ENCODE measurements around the gene LNX2.

LNX2 gene

GRCh38 chr13:27641711-27642502 is 21.6 kb upstream of the LNX2 start:
- no peak overlapping the region for H3K27ac ChIP-seq (ENCODE audit: extremely low read depth, low read depth, low read length)
- H3K4me1 ChIP-seq (ENCODE audit: control insufficient read depth, insufficient read depth, low read length) = 0 out of 2 replicates have a peak, but pooled peaks cover 1% of the 10 kb centered on the region
- no peaks in the 10 kb centered on the region for H3K9me3 ChIP-seq (ENCODE audit: control insufficient read depth, insufficient read depth, low read depth, low read length)
- no peak overlapping the region for H3K4me3 ChIP-seq (ENCODE audit: low read depth, low read length)
- CTCF ChIA-PET = no interaction called here
- peak; percentile 36; the same call in 1 of the 2 replicates for TF ChIP-seq SCRT2 (tag by site-specific recombination; IDR thresholded peaks at IDR 0.05)
- TF ChIP-seq ZBTB17 (tag by site-specific recombination; IDR thresholded peaks at IDR 0.05) = 0 out of 2 replicates have a peak, but pooled peaks have one; percentile 17
- TF ChIP-seq ZNF211 (tag by site-specific recombination; IDR thresholded peaks at IDR 0.05; ENCODE audit: low read depth) = no peak
- POLR2A ChIA-PET = no interaction called here
- H3K36me3 ChIP-seq (ENCODE audit: control insufficient read depth in 2 of 2, insufficient read depth in 1 of 2, low read length in 2 of 2) = no peaks in the 10 kb centered on the region

GRCh38 chr13:27639186-27639585 is 18.9 kb upstream of the LNX2 start:
- no peak for TF ChIP-seq ZFP37 (tag by site-specific recombination; IDR thresholded peaks at IDR 0.05)
- TF ChIP-seq WT1 (tag by site-specific recombination; IDR thresholded peaks at IDR 0.05) = no peak
- no peak for TF ChIP-seq ZNF561 (tag by site-specific recombination; IDR thresholded peaks at IDR 0.05; ENCODE audit: borderline replicate concordance)
- no peak for TF ChIP-seq ZNF221 (tag by site-specific recombination; IDR thresholded peaks at IDR 0.05; ENCODE audit: borderline replicate concordance)
- TF ChIP-seq ZNF341 (tag by site-specific recombination; IDR thresholded peaks at IDR 0.05; ENCODE audit: low read depth) = no peak
- no peak for TF ChIP-seq ZNF449 (tag by site-specific recombination; IDR thresholded peaks at IDR 0.05)
- Histone ChIP-seq H3K36me3 (ENCODE audit: control insufficient read depth in 2 of 2, insufficient read depth in 1 of 2, low read length in 2 of 2) (no peaks in the 10 kb centered on the region), H3K4me3 (ENCODE audit: low read depth, low read length) (no peak overlapping the region), H3K9me3 (ENCODE audit: control insufficient read depth, insufficient read depth, low read depth, low read length) (no peaks in the 10 kb centered on the region), H3K27ac (ENCODE audit: extremely low read depth, low read depth, low read length) (no peak overlapping the region), H3K4me1 (ENCODE audit: control insufficient read depth, insufficient read depth, low read length) (0 out of 2 replicates have a peak, but pooled peaks cover 5% of the 10 kb centered on the region)
- ChIA-PET POLR2A (interaction anchor here (1.0 kb wide), 1 partner anchor 19 kb away, joined by 3 read pairs; the partner anchor contains the start of gene LNX2), CTCF (interaction anchor here (1.5 to 1.6 kb wide), 2 partner anchors 17 to 314 kb away, joined by 4 to 6 read pairs; partner anchors contain the start of gene POLR1D)

GRCh38 chr13:27638521-27638920 is 18.2 kb upstream of the LNX2 start:
- Histone ChIP-seq H3K4me3 (ENCODE audit: low read depth, low read length) (no peak overlapping the region), H3K36me3 (ENCODE audit: control insufficient read depth in 2 of 2, insufficient read depth in 1 of 2, low read length in 2 of 2) (no peaks in the 10 kb centered on the region), H3K9me3 (ENCODE audit: control insufficient read depth, insufficient read depth, low read depth, low read length) (no peaks in the 10 kb centered on the region), H3K4me1 (ENCODE audit: control insufficient read depth, insufficient read depth, low read length) (0 out of 2 replicates have a peak, but pooled peaks cover 5% of the 10 kb centered on the region), H3K27ac (ENCODE audit: extremely low read depth, low read depth, low read length) (no peak overlapping the region)
- TF ChIP-seq ZBTB17 (tag by site-specific recombination; IDR thresholded peaks at IDR 0.05) (0 out of 2 replicates have a peak, but pooled peaks have one; percentile 38), ZNF155 (tag by site-specific recombination; IDR thresholded peaks at IDR 0.05) (no peak)
- ChIA-PET POLR2A (interaction anchor here (0.8 kb wide), 1 partner anchor 18 kb away, joined by 3 read pairs; the partner anchor contains the start of gene LNX2), CTCF (interaction anchor here (1.5 to 1.6 kb wide), 2 partner anchors 17 to 315 kb away, joined by 4 to 6 read pairs; partner anchors contain the start of gene POLR1D)

- Histone ChIP-seq H3K27ac (ENCODE audit: extremely low read depth, low read depth, low read length) (no peak overlapping the region), H3K9me3 (ENCODE audit: control insufficient read depth, insufficient read depth, low read depth, low read length) (no peaks in the 10 kb centered on the region), H3K4me3 (ENCODE audit: low read depth, low read length) (no peak overlapping the region), H3K36me3 (ENCODE audit: control insufficient read depth in 2 of 2, insufficient read depth in 1 of 2, low read length in 2 of 2) (peaks cover 0 to 3% of the 10 kb centered on the region in 2 experiments; a peak in 1 of 3 replicates), H3K4me1 (ENCODE audit: control insufficient read depth, insufficient read depth, low read length) (0 out of 2 replicates have a peak, but pooled peaks cover 5% of the 10 kb centered on the region)
- ChIA-PET CTCF (interaction anchor here (1.6 kb wide), 1 partner anchor 316 kb away, joined by 4 read pairs; no protein-coding TSS in a partner anchor), POLR2A (interaction anchor here (0.8 kb wide), 1 partner anchor 17 kb away, joined by 3 read pairs; the partner anchor contains the start of gene LNX2)
- TF ChIP-seq ZNF449 (tag by site-specific recombination; IDR thresholded peaks at IDR 0.05) = no peak
- TF ChIP-seq ZNF555 (tag by site-specific recombination; conservative IDR thresholded peaks at IDR 0.05) = no peak
- no peak for TF ChIP-seq ZNF354C (tag by site-specific recombination; IDR thresholded peaks at IDR 0.05; ENCODE audit: borderline replicate concordance, low read depth)
- no peak for TF ChIP-seq YY1 (tag by site-specific recombination; IDR thresholded peaks at IDR 0.05)
- TF ChIP-seq ZNF16 (tag by site-specific recombination; IDR thresholded peaks at IDR 0.05; ENCODE audit: low read depth) = no peak
- no peak for TF ChIP-seq ZNF549 (tag by site-specific recombination; IDR thresholded peaks at IDR 0.05)
- no peak for TF ChIP-seq ZNF670 (tag by site-specific recombination; IDR thresholded peaks at IDR 0.05; ENCODE audit: low read depth)
- TF ChIP-seq ZIC2 (tag by site-specific recombination; IDR thresholded peaks at IDR 0.05) = no peak
These were observed 17.7 kb upstream of the LNX2 start for GRCh38 chr13:27638001-27638400.

Measured in HEK293 (cell line).